ENCODE results near the gene FARP1.

The FARP1 gene

DNA sequence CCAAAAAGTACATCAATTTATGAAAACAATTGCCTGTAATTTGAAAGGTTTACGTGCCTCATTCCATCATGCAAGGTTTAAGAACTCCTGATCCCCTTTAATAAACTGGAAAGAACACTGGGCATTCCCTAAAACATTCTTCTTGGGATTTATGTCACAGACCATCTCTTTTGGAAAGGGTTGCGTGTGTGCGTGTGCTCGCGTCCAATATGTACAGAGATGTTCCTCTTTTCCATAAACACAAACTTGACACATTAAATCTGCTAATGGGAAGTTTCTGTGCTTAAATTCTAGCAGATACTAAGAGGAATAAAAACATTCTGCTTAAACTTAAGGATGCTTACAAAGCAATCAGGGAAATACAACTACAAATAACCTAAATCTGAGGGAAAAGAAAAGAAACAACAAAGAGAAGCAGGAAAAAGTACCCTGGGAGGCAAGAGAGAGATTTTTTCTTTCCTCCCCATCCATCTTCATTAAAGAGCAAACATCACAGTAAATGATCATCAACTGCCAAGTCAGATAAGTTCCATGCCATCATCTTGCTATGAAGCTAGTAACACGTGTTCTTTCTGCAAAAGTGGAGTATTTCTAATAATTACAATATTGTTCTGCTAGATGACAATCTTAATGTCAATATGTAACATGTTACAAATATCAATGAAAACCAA, 350.3 kb downstream of the FARP1 start:
- DNase-seq = no peak

DNA sequence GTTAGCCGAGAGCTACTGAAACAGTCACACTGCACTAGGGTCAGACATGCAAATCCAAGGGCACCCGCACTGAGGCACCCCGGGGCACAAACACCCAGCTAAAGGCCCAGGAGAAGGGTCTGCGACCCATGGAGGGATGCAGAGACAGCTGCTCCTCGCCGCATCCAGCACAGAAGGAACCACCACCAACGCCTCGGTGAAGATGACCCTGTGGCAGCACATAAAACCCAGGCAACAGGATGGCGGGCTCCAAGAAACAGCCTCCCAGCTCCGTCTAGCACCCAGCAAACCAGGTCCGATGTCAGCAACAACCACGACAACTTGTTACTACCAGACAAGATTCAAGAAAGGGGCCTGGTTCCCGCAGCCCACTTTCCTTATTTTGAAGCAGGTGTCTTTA, 351.9 kb downstream of the FARP1 start:
- no peak for DNase-seq

DNA sequence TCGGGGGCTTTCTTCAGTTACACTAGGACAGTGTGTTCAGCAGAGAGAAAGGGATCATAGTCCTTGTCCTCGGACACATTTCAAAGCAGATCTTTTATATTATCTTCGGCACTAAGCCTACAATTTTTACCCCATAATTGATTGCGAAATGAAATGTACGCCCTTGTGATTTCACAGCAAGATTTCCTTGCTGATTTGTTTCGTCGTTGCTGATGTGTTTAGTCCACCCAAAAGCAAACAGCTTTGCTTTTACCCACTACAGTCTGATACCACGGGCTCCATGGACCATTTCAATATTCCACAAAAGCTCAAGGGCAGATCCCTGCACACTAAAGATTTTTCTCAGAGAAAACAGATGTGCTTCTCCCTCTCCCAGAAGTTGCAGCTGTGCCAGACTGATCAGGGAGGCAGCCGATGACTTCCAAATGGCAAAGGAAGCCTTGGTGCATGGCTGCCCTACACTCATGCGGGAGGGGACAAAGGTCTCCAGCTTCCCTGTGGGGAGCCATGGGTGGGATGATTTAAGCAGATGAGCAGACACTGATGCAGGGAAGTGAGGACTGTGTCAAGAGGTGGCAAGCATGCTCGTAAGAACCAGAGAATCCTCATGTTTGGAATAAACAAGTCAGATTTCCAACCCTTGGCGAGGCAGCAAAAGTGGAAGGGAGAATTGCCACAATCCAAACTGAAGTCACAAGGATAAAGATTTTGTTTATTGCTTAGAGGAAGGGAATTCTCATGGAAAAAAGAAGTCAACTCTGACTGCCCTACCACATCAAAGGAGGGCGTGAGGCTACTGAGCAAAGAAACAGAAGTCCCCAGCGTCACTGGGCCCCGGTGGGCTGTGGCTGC, 353.0 kb downstream of the FARP1 start:
- no peak for DNase-seq

DNA sequence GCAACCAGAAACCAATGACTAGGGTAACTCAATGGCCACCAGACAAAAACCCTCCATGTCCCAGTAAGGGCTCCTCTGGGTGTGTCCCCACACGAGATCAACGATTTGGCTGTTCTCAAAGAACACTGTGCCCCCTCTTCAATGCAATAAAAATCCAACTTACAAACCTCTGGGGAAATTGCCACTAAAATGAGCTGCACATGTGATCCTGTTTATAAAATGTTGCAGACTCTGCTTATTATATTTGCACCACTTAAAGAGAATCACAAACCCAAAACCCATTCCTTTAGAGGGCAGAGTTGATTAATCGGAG, 353.5 kb downstream of the FARP1 start:
- no peak for DNase-seq

DNA sequence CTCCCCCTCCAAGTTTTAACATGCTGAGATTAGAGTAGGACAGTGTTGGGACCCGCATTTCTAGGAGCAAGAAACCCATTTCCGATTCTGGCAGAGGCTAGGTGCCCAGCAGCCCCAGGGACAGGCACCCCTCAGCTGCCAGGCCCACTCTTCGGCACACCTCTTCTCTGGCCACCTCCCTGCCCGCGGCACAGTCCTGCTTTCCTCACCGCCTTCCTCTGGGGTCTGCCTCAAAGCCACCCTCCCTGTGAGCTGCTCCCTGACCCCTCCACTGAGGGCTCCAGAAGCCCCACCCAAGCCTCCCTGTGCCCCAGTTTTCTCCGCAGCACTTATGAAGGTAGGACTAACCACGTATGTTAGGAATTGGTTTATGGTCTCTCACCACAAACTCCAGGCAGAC, 354.1 kb downstream of the FARP1 start:
- DNase-seq = no peak

DNA sequence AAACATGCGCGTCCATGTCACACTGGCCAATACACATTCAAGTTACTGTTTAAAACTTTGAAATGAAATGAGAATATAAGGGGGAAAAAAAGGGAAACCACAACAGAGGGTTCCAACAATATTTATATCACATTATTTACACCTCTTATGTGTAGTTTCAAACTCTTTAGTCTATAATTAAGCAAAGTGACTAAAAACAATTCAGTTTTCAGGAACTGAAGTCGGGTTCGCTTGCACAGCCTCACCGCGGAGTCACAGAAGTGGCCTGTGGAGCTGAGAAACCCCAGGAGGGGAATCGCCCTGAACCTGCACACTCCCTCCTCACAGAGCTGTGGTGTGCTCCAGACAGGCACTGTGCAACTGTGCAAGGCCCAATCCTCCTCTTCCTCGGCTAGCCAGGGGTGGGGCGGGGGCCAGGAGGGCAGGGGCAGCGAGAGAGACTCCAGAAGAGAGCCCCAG, 358.1 kb downstream of the FARP1 start:
- DNase-seq = no peak

DNA sequence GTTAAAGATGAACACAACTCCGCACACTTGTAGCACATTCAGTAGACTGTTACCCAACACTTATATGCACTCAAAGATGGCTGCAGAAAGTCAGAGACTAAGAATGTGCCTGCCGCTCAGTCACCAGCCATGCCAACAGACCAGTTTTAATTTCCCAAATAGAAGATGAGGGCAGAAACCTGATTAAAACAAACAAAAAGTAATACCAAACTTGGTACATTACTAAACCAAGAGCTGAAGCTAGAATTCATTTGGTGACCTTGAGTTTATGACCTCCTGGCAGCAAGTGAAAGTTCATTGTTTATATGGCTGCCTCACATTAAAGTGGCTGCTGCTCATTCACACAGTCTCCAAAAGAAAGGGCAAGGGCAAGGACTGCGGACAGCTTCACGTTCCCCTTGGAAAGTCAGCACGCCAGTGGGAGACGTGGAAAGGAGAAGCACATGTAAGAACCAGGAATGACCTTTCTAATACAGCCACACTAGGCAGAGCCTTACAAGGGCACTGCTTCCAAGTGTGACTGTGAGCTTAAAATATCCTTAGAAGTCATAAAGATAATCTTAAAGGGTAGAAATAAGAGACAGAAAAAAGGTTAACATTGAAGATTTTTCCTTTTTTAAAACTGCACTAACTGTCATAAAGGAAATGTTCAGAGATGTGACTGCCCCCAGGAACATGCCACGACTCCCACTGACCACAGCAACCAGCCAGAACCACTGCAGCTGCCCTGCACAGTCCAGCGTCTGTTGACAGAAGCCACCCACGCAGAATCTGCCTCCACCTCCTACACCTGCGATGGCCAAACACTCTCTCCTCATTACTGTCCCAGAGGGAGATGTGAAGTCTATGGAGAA, 360.5 kb downstream of the FARP1 start:
- no peak for DNase-seq

DNA sequence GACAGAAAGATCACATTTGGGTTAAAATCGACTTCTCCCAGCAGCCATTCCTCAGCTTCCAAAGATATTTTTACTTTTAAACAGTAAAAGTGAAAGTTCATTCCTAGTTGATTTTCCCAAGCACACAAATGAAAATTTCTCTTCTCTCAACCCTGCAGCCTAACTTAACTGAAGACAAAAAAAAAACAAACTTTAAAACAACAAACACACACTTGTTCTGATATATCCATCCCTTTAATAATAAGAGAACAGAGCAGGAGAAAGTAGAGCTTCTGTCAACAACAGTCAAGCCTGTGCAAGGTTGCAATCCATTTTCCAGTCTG, 361.1 kb downstream of the FARP1 start:
- no peak for DNase-seq

DNA sequence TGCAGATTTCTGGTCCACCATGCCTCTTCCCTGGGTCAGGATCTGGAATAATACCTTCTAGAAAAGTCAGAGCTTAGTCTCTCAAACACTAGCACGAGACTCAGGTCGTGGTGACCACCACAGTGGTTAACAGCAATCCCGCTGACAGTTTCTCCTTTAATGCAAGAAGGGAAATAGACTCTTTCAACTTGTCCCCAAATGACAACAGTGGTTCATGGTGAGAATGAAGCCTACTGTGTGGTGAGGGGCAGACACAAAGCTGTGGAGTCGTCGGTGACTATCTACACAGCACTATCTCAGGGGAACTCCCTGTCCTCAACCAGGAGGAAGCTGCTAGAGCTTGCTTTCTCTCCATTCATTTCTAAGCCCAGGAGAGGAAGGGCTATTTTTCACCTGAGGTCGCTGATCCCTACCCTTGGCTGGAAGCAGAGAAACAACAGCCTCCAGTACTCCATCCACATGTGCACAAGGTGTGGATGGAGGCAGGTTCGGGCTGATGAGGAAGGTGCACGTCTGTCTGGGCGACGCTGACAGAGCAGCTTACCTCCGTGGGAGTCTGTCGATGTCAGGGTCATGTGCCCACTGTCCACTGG, 361.6 kb downstream of the FARP1 start:
- no peak for DNase-seq
